Motor neuron (in vitro differentiated cells): ENCODE results near the gene FSD1. TPM values are rescaled to one million over a fixed set of nuclear protein-coding genes. Genes with fewer than 3 reads are reported as not detected.

ENCODE experiments used
- ATAC-seq, 8 experiments: fragments of 200-7000 bp; cut with Tn5 transposase; replicated peaks in 6 of 8; 2 replicates each; pipeline ENCODE4 v1.8.0; 2021; ENCODE audit warnings: mild to moderate bottlenecking in 8 of 8, moderate library complexity in 8 of 8
- H3K27ac ChIP-seq, 2 donors: fragments of 250-450 bp; sonication (Bioruptor Pico); 2 replicates each; pipeline ENCODE4 v1.9.0; 2021; ENCODE audit warnings: antibody characterized with exemption in 2 of 2, mild to moderate bottlenecking in 2 of 2, moderate library complexity in 1 of 2
- H3K4me1 ChIP-seq, 2 donors: fragments of 250-450 bp; sonication (Bioruptor Pico); replicated peaks in 1 of 2; 2 replicates each; pipeline ENCODE4 v1.6.1; 2021; ENCODE audit warnings: antibody characterized with exemption in 2 of 2, mild to moderate bottlenecking in 2 of 2, moderate library complexity in 1 of 2
- H3K4me3 ChIP-seq, 5 donors: fragments of 250-450 bp; sonication (Bioruptor Pico); 2 replicates each; pipeline ENCODE4 v1.9.0; 2021; ENCODE audit warnings: antibody characterized with exemption in 5 of 5, mild to moderate bottlenecking in 5 of 5, moderate library complexity in 4 of 5
- WGBS, 10 experiments: fragments of 450-650 bp; shearing (Covaris generic); methylation state at CpG; one replicate each; pipeline ENCODE4 v1.0.0; 2022; 5-methylcytosine and 5-hydroxymethylcytosine counted together
- in situ Hi-C, 9 experiments: fragments of 400-800 bp; cut with MboI; loops; one replicate each; pipeline ENCODE4 v1.15.0; 2021; ENCODE audit warnings: low sequenced_read_pairs in 9 of 9, low pct_unique_long_range_greater_than_20kb in 2 of 9; ENCODE audit not compliant: unreplicated experiment in 9 of 9
- total RNA-seq, 8 experiments: library from RNA; unstranded; fragments of 300-600 nt; gene quantifications; 2 replicates each; pipeline versions ENCODE4 v1.2.3 to v1.2.4, GENCODE V29; 2022

FSD1 gene
- total RNA-seq, 8 experiments from 2014 or later: 5.0 to 43.4 (median 37.2) TPM; not detected in 1

GRCh38 chr19:4291184-4291732 is 13.1 kb upstream of the FSD1 start:
- peaks cover 9 to 16% of the 10 kb centered on the region in 2 donors for H3K4me1 ChIP-seq
- in situ Hi-C loops: no loop called here
- no peak overlapping the region for H3K4me3 ChIP-seq
- peak overlapping the region; percentile 27 to 62 for H3K27ac ChIP-seq
- ATAC-seq: peak in 5 of 8 experiments; percentile 47 to 82 (median 73)
- WGBS, 10 experiments: 0 to 60% (median 20%) methylated on average over 1 to 3 of the region's 8 CpGs; no CpG with 5 or more reads in 5 of the 10 experiments

DNA sequence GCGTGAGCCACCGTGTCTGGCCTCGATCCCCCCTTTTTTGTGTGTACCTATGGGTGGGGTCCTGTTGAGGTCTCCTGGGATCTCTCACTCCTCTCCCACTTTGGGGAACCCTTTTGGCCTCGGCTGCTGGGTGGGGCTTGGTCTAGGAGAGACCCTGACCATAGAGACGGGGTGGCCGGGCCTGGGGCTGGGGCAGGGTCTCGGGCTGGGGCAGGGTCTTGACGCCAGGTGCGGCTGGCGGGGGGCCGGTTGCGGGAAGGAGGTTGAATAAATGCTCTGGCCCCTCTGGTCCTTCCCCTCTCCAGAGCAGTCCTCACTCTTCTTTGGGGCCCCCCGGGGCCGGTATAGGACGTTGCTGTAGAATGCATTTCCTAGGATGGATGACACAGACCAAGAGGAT is 11.9 kb upstream of the FSD1 start:
- Histone ChIP-seq H3K4me1 (peaks cover 11 to 16% of the 10 kb centered on the region in 2 donors), H3K27ac (no peak overlapping the region), H3K4me3 (no peak overlapping the region)
- in situ Hi-C loops: no loop called here
- WGBS, 10 experiments: 60 to 90% methylated on average over 3 to 7 of the region's 15 CpGs; no CpG with 5 or more reads in 8 of the 10 experiments
- ATAC-seq: no peak

DNA sequence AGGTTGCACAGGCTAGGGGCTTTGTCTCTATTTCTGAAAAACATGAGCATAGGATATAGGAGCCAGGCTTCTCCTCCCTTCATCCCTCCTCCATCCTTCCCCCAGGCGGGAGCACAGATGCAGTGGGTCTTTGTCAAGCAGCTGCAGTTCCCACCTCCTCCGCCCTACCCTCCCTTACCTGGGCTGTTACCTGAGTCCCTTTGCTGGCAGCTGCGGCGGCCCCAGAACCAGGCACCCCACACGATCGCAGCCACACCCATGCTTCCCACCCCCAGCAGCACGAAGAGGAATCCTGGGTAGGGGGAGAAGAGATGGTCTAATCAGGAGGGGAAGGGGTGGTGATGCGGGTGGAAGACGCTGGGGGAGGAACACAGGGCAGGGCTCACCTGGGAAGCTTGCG is 10.0 kb upstream of the FSD1 start:
- in situ Hi-C loops: no loop called here
- no peak for ATAC-seq
- no peak overlapping the region for H3K27ac ChIP-seq
- no peak overlapping the region for H3K4me3 ChIP-seq
- WGBS, 10 experiments: 0 to 67% (median 30%) methylated on average over 1 to 2 of the region's 10 CpGs; no CpG with 5 or more reads in 6 of the 10 experiments
- H3K4me1 ChIP-seq: peaks cover 11 to 16% of the 10 kb centered on the region in 2 donors

DNA sequence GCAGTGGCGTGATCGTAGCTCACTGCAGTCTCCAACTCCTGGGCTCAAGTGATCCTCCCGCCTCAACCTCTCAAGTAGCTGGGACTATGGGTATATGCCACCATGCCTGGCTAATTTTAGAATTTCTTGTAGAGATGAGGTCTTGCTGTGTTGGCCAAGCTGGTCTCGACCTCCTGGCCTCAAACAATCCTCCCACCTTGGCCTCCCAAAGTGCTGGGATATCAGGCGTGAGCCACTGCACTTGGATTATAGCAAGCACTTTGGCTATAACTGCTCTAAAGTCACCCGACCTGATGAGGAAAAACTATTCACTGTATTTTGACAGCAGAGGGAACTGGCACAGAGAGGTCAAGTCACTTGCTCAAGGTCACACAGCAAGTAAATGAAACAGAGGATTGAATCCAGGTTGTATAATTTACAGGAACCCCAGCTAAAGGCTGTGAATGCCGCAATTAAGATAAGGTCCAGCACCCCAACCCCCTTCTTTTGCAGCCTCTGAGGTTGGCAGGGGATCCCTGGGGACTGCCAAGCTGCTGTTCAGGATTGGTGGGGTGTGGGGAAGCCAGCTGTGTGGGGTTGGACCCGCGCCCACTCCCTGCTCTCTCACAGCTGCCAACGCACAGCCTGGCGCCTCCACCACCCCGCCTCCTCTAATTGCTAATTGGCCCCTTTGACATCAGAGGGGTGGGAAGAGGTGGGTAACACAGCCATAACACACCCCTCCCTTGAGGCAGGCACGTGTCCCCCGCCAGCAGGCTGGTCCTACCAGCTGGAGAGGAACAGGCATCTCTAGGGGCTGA is 8.2 kb upstream of the FSD1 start:
- H3K27ac ChIP-seq: no peak overlapping the region
- in situ Hi-C loops: no loop called here
- H3K4me1 ChIP-seq: peaks cover 6% of the 10 kb centered on the region in 2 donors
- no peak overlapping the region for H3K4me3 ChIP-seq
- peak; percentile 25 to 82 (median 67) for ATAC-seq
- WGBS, 10 experiments: 20 to 100% (median 68%) methylated on average over 1 to 6 of the region's 14 CpGs; no CpG with 5 or more reads in 3 of the 10 experiments

DNA sequence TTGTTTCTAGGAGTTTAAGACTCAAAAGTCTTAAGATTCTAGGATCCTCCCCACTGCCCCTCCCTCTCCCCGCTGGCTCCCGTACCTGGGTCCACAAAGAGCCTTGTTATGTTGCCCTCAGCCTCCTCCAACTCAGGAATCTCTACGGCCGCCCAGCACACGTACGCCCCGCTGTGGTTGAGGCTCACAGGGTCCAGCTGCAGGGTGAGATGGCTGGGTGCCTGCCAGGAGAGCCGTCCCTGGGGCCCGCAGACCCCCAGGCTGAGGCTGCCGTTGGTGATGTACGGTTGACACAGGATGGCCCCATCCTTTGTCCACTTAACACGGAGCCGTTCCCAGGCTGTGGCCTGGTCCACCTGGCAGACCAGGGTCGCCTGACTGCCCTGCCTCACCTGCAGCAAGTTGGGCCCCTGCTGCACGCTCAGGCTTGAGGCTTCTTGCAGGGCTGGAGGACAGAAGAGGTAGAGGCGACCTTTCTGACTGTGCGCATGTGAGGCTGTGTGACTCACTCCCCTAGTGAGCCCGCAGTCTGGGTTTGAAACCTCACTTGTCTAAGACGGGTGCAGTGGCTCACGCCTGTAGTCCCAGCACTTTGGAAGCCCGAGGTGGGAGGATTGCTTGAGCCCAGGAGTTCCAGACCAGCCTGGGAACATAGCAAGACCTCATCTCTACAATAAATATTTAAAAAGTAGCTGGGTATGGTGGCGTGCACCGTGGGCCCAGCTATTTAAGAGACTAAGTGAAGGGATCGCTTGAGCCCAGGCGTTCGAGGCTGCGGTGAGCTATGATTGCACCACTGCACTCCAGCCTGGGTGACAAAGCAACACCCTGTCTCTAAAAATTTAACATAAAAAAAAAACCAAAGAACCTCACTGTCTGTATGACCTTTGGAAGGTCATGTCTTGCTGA is 6.2 kb upstream of the FSD1 start:
- H3K27ac ChIP-seq: no peak overlapping the region
- H3K4me3 ChIP-seq: no peak overlapping the region
- 31 to 80% (median 69%) methylated on average over 2 to 9 of the region's 27 CpGs; no CpG with 5 or more reads in 4 of the 10 experiments for WGBS, 10 experiments
- in situ Hi-C loops: no loop called here
- no peak for ATAC-seq
- peaks cover 2 to 11% of the 10 kb centered on the region in 2 donors for H3K4me1 ChIP-seq

GRCh38 chr19:4298810-4299550 is 5.4 kb upstream of the FSD1 start:
- peaks cover 2 to 11% of the 10 kb centered on the region in 2 donors for H3K4me1 ChIP-seq
- no peak overlapping the region for H3K4me3 ChIP-seq
- H3K27ac ChIP-seq: no peak overlapping the region
- in situ Hi-C loops: no loop called here
- ATAC-seq: no peak
- 40 to 100% (median 70%) methylated on average over 1 to 3 of the region's 8 CpGs; no CpG with 5 or more reads in 3 of the 10 experiments for WGBS, 10 experiments

- Histone ChIP-seq H3K27ac (no peak overlapping the region), H3K4me3 (no peak overlapping the region), H3K4me1 (peaks cover 2 to 11% of the 10 kb centered on the region in 2 donors)
- no peak for ATAC-seq
- in situ Hi-C loops: no loop called here
- 95% methylated on average over 3 of the region's 3 CpGs; no CpG with 5 or more reads in 9 of the 10 experiments for WGBS, 10 experiments
These were observed 3.8 kb upstream of the FSD1 start for GRCh38 chr19:4300589-4300988.

GRCh38 chr19:4301590-4302242 is 2.7 kb upstream of the FSD1 start:
- H3K4me3 ChIP-seq: no peak overlapping the region
- in situ Hi-C loops: no loop called here
- 25 to 79% (median 52%) methylated on average over 3 to 10 of the region's 13 CpGs; no CpG with 5 or more reads in 1 of the 10 experiments for WGBS, 10 experiments

GRCh38 chr19:4302243-4302640 is 2.2 kb upstream of the FSD1 start, which contains the start of gene TMIGD2:
Gene TMIGD2, minus strand, starts transcription at chr19:4302389. Its CDS starts 4 bp downstream, at chr19:4302385.
- peaks cover 0 to 11% of the 10 kb centered on the region in 2 donors for H3K4me1 ChIP-seq
- in situ Hi-C loops: no loop called here
- H3K27ac ChIP-seq: no peak within 1 kb of the TSS
- ATAC-seq: no peak
- WGBS, 10 experiments: 60% methylated on average over 1 of the region's 8 CpGs; no CpG with 5 or more reads in 8 of the 10 experiments
- H3K4me3 ChIP-seq: no peak within 1 kb of the TSS

More at GRCh38 chr19:4301590-4302242, 2.7 kb upstream of the FSD1 start:
- Histone ChIP-seq H3K4me1 (peaks cover 0 to 11% of the 10 kb centered on the region in 2 donors), H3K27ac (no peak overlapping the region)
- no peak for ATAC-seq

- WGBS, 10 experiments: 0 to 100% (median 40%) methylated on average over 1 to 4 of the region's 18 CpGs; no CpG with 5 or more reads in 5 of the 10 experiments
- ATAC-seq: no peak
- Histone ChIP-seq H3K4me1 (peaks cover 0 to 11% of the 10 kb centered on the region in 2 donors), H3K4me3 (peak overlapping the region; percentile 40 to 76 (median 47)), H3K27ac (no peak overlapping the region)
- in situ Hi-C loops: no loop called here
These were observed 420 bp upstream of the FSD1 start for GRCh38 chr19:4303819-4304537.

DNA sequence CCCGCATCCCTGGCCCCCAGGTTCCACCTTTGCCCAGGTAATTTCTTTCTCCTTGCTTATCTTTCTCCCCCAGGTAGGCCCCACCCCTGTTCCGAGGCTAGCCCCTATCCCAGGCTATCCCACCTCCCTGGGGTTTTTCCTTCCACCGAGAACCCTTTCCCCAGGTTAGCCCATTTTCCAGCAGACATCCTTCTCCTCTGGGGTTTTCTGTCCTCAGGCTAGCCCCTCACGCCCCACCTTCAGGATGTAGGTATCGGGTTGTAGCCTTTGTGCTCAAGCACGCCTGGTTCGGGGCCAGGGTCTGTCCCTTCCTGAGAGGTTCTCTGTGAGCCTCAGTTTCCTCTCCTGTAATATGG is 837 bp downstream of the FSD1 start:
- in situ Hi-C loops: no loop called here
- H3K27ac ChIP-seq: no peak overlapping the region
- H3K4me3 ChIP-seq: peak overlapping the region in 4 of 5 donors; percentile 15 to 56 (median 26)
- peaks cover 0 to 11% of the 10 kb centered on the region in 2 donors for H3K4me1 ChIP-seq
- WGBS, 10 experiments: 97 to 100% (median 100%) methylated on average over 1 to 4 of the region's 7 CpGs; no CpG with 5 or more reads in 7 of the 10 experiments
- ATAC-seq: no peak
